Measurements from ENCODE around the gene NDUFV2.
A peak's percentile ranks its signal among the peaks of the same experiment; 100 is the strongest.

NDUFV2 gene

DNA sequence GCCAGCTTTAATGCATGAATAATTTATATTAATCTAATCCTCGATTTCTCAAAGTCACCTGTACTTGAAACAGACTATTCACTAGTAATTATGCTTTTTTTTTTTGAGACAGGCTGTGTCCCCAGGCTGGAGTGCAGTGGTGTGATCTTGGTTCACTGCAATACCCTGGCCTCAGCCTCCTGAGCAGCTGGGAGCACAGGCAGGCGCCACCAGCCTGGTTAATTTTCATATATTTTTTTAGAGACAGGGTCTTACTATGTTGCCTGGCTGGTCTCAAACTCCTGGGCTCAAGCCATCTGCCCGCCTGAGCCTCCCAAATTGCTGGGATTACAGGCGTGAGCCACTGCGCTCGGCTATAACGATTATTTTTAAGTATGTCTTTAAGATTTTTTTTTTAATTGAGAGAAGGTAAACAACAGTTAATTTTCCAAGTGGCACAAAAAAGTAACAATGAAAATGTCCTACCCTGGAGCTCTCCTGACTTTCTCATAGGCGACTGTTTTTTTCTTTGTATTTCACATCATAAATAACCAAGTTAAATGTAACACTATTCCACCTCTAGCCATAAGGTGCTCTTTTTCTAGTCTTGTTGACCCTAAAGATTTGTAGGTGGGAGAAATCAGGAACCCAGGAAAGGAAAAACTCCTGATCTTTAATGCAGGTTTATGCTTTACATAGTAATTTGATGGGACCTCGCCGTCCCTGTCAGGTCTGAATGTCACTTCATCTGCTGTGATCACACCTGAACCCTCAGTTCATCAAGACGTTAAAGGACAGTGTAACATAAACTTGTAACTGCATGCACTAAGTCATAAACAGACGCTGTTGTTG is 32.8 kb downstream of the NDUFV2 start:
- no peak for TF ChIP-seq CTCF (IDR thresholded peaks at IDR 0.05; ENCODE audit: extremely low read depth, insufficient read depth, missing control alignments)
- in situ Hi-C loops (cut with MboI; ENCODE audit: low pct_unique_long_range_greater_than_20kb, low sequenced_read_pairs, unreplicated experiment), result no loop called here
- DNase-seq (ENCODE audit: low spot score), result no peak

GRCh38 chr18:9135912-9136314 is 33.4 kb downstream of the NDUFV2 start:
- in situ Hi-C loops (cut with MboI; ENCODE audit: low pct_unique_long_range_greater_than_20kb, low sequenced_read_pairs, unreplicated experiment), result no loop called here

DNA sequence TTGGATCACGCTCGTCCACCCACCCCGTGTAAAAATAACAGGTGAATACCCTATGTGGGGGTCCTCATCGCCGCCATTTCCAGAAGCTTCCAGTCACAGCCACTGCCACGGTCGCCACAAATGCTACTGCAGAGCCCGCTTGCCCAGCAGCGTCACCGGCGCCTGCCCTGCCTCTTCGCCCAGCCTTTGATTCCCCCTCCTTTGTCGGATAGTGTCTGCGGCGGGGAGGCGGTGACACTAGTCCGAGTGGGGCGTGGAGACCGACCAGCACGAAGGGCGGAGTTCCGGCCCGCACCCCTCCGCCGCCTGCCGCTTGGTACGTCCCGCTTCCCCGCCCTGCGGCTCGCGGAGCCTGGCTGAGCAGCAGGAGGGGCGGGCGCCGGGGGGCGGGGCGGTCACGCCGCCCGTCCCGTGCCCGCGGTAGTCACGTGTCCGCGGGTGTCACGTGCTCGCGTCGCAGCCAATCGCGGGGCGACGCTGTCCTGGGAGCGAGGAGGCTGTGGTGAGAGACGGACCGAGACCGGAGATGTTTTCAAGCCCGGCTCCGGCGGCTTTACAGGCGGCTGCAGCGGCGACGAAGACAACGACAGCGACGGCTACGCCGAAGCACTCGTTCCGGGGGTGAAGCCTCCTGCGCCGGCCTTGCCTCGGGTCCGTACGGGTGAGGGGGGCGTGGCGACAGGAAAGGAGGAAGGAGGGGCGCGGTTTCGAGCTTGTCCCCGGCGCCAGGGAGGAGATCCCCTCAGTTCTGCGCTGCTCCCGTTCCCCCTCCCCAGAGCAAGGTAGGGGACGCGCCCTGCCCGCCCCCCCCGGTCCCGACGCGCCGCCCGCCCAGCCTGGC is 34.0 kb downstream of the NDUFV2 start, which contains the start of gene ANKRD12:
Gene ANKRD12, plus strand, starts transcription at position 467 of the 841 bp plus-strand sequence. CDS start 45,652 bp downstream, outside the sequence.
- DNase-seq (ENCODE audit: low spot score), result peak; percentile 98
- in situ Hi-C loops (cut with MboI; ENCODE audit: low pct_unique_long_range_greater_than_20kb, low sequenced_read_pairs, unreplicated experiment), result no loop called here
- no peak for TF ChIP-seq CTCF (IDR thresholded peaks at IDR 0.05; ENCODE audit: extremely low read depth, insufficient read depth, missing control alignments)

More at GRCh38 chr18:9135912-9136314, 33.4 kb downstream of the NDUFV2 start:
- no peak for TF ChIP-seq CTCF (IDR thresholded peaks at IDR 0.05; ENCODE audit: extremely low read depth, insufficient read depth, missing control alignments)
- DNase-seq (ENCODE audit: low spot score), result peak; percentile 18

DNA sequence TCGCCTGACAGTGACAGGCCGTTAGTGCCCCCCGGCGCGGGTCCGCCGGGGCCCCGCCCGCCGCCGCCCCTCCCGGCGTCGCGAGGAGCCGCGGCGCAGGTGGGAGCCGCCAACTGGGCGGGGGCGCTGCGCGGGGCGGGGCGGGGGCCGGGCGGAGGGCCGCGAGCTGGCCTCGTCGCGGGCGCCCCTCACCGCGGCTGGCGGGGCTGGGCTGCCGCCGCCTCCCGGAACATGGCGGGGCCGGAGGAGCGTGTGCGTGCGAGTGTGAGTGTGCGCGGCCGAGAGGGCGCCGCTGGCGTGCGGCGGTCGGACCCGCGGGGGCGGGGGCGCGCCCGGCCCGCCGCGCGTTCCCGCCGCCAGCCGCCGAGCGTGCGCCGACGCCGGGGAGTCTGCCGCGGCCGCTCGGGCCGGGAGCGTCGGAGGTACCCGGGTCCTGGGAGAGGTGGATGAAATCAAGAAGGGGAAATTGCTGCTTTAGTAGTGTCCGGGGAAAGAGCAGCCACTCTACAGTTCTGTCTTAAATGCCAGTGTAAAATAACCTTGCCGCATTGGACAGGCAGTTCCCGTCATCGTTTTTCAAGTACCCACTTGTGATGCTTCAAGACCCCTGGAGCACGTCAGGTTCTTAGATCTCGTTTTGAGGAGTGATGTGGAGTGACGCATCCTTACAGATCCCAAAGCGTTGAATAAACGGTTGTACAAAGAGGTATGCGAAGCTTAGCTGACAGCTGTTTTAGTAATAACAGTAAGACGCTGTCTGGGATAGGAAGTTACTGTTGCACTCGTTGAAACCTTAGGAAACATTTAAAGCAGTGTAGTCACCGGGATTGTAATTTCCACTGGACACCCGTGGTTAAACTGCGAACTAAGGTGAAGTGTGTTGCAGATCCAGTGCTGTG is 34.9 kb downstream of the NDUFV2 start:
- DNase-seq (ENCODE audit: low spot score), result peak; percentile 88
- in situ Hi-C loops (cut with MboI; ENCODE audit: low pct_unique_long_range_greater_than_20kb, low sequenced_read_pairs, unreplicated experiment), result no loop called here
- no peak for TF ChIP-seq CTCF (IDR thresholded peaks at IDR 0.05; ENCODE audit: extremely low read depth, insufficient read depth, missing control alignments)

DNA sequence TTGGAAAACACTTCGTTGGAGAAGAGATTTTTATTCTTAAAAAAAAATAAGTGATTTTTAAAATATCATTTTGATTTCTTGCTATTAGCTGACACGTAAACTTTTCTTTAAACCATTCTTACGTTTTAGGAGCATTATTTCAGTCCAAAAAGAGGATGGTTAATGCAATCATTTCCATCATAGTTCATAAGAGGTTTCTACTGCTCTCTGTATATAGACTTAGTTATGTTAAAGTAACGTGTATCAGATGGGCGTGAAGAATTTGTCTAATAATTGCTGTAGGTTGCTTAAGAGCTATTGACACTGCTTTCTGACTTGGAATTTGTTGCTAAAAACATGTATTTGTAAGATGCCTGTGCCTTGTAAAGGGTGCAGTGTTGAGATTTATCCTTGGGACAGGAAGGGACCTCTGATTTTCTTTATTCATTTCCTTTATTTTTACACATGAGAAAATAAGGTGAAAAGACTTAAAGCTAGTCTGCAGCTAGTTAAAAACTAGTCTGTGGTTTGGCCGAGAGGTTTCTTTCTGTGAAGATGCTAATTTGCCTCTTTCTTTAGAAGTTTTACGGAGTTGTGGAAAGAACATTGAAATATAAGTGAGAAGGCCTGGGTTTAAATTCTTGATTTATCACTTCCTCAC is 37.0 kb downstream of the NDUFV2 start:
- TF ChIP-seq CTCF (IDR thresholded peaks at IDR 0.05; ENCODE audit: extremely low read depth, insufficient read depth, missing control alignments), result no peak
- in situ Hi-C loops (cut with MboI; ENCODE audit: low pct_unique_long_range_greater_than_20kb, low sequenced_read_pairs, unreplicated experiment), result no loop called here

More for the DNA sequence above, 37.0 kb downstream of the NDUFV2 start:
- no peak for DNase-seq (ENCODE audit: low spot score)

Data from GM13977 (cell line).